ENCODE results near the gene DNAJC4. TPM values are rescaled to one million over a fixed set of nuclear protein-coding genes. Genes with fewer than 3 reads are reported as not detected.

The DNAJC4 gene
- total and polyA plus RNA-seq, 9 of the 15 experiments (the other 6 are each of a cell fraction or from before 2014, with no cell fraction given): 4.0 to 32.6 (median 19.9) TPM

GRCh38 chr11:64230171-64230984 lies at the start of gene DNAJC4 (continued):
- TF ChIP-seq, protein P1, sequence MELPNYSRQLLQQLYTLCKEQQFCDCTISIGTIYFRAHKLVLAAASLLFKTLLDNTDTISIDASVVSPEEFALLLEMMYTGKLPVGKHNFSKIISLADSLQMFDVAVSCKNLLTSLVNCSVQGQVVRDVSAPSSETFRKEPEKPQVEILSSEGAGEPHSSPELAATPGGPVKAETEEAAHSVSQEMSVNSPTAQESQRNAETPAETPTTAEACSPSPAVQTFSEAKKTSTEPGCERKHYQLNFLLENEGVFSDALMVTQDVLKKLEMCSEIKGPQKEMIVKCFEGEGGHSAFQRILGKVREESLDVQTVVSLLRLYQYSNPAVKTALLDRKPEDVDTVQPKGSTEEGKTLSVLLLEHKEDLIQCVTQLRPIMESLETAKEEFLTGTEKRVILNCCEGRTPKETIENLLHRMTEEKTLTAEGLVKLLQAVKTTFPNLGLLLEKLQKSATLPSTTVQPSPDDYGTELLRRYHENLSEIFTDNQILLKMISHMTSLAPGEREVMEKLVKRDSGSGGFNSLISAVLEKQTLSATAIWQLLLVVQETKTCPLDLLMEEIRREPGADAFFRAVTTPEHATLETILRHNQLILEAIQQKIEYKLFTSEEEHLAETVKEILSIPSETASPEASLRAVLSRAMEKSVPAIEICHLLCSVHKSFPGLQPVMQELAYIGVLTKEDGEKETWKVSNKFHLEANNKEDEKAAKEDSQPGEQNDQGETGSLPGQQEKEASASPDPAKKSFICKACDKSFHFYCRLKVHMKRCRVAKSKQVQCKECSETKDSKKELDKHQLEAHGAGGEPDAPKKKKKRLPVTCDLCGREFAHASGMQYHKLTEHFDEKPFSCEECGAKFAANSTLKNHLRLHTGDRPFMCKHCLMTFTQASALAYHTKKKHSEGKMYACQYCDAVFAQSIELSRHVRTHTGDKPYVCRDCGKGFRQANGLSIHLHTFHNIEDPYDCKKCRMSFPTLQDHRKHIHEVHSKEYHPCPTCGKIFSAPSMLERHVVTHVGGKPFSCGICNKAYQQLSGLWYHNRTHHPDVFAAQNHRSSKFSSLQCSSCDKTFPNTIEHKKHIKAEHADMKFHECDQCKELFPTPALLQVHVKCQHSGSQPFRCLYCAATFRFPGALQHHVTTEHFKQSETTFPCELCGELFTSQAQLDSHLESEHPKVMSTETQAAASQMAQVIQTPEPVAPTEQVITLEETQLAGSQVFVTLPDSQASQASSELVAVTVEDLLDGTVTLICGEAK (IDR thresholded peaks at IDR 0.05): no peak; the same call in 1 of the 2 replicates
- TF ChIP-seq, protein P1 (CRISPR knock-in tag; IDR thresholded peaks at IDR 0.05): no peak
- TF ChIP-seq RFX7 (CRISPR knock-in tag; IDR thresholded peaks at IDR 0.05) (no peak), KHSRP (IDR thresholded peaks at IDR 0.05) (no peak), TRIM25 (IDR thresholded peaks at IDR 0.05; ENCODE audit: borderline replicate concordance) (no peak), ADNP (tag; IDR thresholded peaks at IDR 0.05) (no peak), NFXL1 (CRISPR knock-in tag; IDR thresholded peaks at IDR 0.05) (no peak), CBX2 (IDR thresholded peaks at IDR 0.05; ENCODE audit: insufficient read depth, low read length, poor library complexity, severe bottlenecking) (no peak), THRAP3 (IDR thresholded peaks at IDR 0.05; ENCODE audit: borderline replicate concordance) (no peak), ZFP36 (IDR thresholded peaks at IDR 0.05; ENCODE audit: low read depth, low read length, partially characterized antibody) (no peak)
- TF ChIP-seq, protein P2, sequence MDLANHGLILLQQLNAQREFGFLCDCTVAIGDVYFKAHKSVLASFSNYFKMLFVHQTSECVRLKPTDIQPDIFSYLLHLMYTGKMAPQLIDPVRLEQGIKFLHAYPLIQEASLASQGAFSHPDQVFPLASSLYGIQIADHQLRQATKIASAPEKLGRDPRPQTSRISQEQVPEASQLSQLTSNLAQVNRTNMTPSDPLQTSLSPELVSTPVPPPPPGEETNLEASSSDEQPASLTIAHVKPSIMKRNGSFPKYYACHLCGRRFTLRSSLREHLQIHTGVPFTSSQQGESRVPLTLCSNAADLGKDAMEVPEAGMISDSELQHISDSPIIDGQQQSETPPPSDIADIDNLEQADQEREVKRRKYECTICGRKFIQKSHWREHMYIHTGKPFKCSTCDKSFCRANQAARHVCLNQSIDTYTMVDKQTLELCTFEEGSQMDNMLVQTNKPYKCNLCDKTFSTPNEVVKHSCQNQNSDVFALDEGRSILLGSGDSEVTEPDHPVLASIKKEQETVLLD (IDR thresholded peaks at IDR 0.05): 0 out of 2 replicates have a peak, but pooled peaks have one; percentile 4
